Astrocyte of the cerebellum (primary cell): ENCODE data around the gene ZNF695.
"Not testable (repeated sequence)": the region's sequence is repeated elsewhere in the genome, so short reads cannot be mapped to it uniquely, and the experiment has no call there.

Source experiments
- DNase-seq: peaks from one replicate; pipeline ENCODE4 v3.0.0-alpha.2; 2011; ENCODE audit warnings: low read depth
- H3K4me3 ChIP-seq: 2 replicates; pipeline ENCODE4 v1.5.1; 2011; ENCODE audit warnings: mild to moderate bottlenecking, low read depth, low read length, moderate library complexity
- in situ Hi-C: cut with HindIII; loops from 2 replicates; pipeline ENCODE4 v1.10.0; 2017; ENCODE audit warnings: low sequenced_read_pairs
- TF ChIP-seq, protein P1 (sequence below): IDR thresholded peaks from 2 replicates; pipeline ENCODE4 v1.5.1; 2012; ENCODE audit warnings: low read length, low read depth, moderate library complexity, mild to moderate bottlenecking; ENCODE audit errors: missing control alignments

ZNF695 gene

DNA sequence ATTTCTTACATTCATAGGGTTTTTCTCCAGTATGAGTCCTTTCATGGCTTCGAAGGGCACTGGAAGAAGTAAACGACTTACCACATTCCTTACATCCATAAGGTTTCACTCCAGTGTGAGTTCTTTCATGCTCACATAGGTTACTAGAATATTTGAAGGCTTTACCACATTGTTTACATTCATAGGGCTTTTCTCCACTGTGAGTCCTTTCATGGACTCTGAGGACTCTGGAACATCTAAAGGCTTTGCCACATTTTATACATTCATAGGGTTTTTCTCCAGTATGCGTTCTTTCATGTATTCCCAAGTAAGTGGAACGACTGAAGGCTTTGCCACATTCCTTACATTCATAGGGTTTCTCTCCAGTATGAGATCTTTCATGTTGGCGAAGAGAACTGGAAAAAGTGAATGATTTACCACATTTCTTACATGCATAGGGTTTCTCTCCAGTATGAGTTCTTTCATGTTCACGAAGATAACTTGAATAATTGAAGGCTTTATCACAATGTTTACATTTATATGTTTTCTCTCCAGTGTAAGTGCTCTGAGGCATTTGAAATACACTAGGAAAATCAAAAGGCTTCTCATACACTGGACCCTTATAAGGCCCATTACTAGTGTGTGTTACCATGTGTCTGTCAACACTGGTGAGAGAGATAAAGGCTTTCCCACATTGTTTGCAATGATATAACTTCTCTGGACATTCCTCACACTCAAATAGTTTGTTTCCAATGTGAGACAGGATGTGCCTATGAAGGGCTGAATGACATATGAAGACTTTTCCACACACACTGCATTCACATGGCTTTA is 29.9 kb upstream of the ZNF695 start:
- TF ChIP-seq, protein P1, sequence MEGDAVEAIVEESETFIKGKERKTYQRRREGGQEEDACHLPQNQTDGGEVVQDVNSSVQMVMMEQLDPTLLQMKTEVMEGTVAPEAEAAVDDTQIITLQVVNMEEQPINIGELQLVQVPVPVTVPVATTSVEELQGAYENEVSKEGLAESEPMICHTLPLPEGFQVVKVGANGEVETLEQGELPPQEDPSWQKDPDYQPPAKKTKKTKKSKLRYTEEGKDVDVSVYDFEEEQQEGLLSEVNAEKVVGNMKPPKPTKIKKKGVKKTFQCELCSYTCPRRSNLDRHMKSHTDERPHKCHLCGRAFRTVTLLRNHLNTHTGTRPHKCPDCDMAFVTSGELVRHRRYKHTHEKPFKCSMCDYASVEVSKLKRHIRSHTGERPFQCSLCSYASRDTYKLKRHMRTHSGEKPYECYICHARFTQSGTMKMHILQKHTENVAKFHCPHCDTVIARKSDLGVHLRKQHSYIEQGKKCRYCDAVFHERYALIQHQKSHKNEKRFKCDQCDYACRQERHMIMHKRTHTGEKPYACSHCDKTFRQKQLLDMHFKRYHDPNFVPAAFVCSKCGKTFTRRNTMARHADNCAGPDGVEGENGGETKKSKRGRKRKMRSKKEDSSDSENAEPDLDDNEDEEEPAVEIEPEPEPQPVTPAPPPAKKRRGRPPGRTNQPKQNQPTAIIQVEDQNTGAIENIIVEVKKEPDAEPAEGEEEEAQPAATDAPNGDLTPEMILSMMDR = no peak
- no peak overlapping the region for H3K4me3 ChIP-seq
- in situ Hi-C loops = no loop called here
- no peak for DNase-seq

DNA sequence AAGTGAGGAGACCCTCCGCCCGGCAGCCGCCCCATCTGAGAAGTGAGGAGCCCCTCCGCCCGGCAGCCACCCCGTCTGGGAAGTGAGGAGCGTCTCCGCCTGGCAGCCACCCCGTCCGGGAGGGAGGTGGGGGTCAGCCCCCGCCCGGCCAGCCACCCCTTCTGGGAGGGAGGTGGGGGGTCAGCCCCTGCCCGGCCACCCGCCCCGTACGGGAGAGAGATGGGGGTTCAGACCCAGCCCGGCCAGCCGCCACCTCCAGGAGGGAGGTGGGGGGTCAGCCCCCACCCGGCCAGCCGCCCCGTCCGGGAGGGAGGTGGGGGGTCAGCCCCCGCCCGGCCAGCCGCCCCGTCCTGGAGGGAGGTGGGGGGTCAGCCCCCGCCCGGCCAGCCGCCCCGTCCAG is 24.4 kb upstream of the ZNF695 start:
- DNase-seq, in situ Hi-C loops, H3K4me3 ChIP-seq: not testable (repeated sequence)

DNA sequence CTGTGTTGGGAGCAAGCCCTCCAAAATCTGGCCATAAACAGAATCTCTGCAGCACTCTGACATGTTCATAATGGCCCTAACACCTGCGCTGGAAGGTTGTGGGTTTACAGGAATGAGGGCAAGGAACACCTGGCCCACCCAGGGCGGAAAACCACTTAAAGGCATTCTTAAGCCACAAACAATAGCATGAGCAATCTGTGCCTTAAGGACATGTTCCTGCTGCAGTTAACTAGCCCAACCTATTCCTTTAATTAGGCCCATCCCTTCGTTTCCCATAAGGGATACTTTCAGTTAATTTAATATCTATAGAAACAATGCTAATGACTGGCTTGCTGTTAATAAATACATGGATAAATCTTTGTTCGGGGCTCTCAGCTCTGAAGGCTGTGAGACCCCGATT is 16.8 kb upstream of the ZNF695 start:
- DNase-seq, H3K4me3 ChIP-seq, in situ Hi-C loops: not testable (repeated sequence)

- no peak overlapping the region for H3K4me3 ChIP-seq
- TF ChIP-seq, protein P1 = no peak
- in situ Hi-C loops = no loop called here
- DNase-seq = no peak
Measured at GRCh38 chr1:247013391-247013790, 5.5 kb upstream of the ZNF695 start.

- in situ Hi-C loops = no loop called here
- H3K4me3 ChIP-seq = peak overlapping the region; percentile 78
- TF ChIP-seq, protein P1 = no peak
- no peak for DNase-seq
Measured at GRCh38 chr1:247008406-247008799, 546 bp upstream of the ZNF695 start.

- H3K4me3 ChIP-seq, in situ Hi-C loops, DNase-seq: not testable (repeated sequence)
Measured at GRCh38 chr1:247004081-247004480, 3.8 kb downstream of the ZNF695 start.

- TF ChIP-seq, protein P1 = no peak
- in situ Hi-C loops = no loop called here
- no peak overlapping the region for H3K4me3 ChIP-seq
- no peak for DNase-seq
Measured at GRCh38 chr1:246989901-246990300, 18.0 kb downstream of the ZNF695 start.

GRCh38 chr1:246988316-246988715 is 19.5 kb downstream of the ZNF695 start:
- in situ Hi-C loops = no loop called here
- TF ChIP-seq, protein P1 = no peak
- H3K4me3 ChIP-seq = no peak overlapping the region
- DNase-seq = no peak
